ENCODE measurements around the gene GPRC6A.
"Not testable (repeated sequence)": the region's sequence is repeated elsewhere in the genome, so short reads cannot be mapped to it uniquely, and the experiment has no call there.

The GPRC6A gene, protein sequence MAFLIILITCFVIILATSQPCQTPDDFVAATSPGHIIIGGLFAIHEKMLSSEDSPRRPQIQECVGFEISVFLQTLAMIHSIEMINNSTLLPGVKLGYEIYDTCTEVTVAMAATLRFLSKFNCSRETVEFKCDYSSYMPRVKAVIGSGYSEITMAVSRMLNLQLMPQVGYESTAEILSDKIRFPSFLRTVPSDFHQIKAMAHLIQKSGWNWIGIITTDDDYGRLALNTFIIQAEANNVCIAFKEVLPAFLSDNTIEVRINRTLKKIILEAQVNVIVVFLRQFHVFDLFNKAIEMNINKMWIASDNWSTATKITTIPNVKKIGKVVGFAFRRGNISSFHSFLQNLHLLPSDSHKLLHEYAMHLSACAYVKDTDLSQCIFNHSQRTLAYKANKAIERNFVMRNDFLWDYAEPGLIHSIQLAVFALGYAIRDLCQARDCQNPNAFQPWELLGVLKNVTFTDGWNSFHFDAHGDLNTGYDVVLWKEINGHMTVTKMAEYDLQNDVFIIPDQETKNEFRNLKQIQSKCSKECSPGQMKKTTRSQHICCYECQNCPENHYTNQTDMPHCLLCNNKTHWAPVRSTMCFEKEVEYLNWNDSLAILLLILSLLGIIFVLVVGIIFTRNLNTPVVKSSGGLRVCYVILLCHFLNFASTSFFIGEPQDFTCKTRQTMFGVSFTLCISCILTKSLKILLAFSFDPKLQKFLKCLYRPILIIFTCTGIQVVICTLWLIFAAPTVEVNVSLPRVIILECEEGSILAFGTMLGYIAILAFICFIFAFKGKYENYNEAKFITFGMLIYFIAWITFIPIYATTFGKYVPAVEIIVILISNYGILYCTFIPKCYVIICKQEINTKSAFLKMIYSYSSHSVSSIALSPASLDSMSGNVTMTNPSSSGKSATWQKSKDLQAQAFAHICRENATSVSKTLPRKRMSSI

DNA sequence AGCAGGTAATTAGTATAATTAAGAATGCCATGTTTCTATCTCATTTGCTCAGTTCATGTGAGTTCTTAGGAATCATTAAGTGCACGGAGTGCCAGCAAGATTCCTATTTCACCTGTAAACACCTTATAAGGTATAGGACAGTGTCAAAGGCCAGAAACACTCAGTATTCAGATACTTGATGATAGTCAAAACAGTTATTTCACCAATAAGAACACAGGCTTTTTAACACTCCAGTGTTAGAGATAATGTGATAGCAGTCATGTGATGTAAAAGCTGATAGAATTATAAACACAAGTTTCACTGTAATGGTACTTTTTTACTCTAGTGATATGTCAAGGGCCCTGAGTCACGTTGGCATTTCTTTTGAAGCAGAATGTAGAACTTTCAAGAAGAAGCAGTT, at the start of gene GPRC6A:
TSS of gene GPRC6A (minus strand) at position 101 of the 400 bp plus-strand sequence. CDS start at position 31, 70 bp downstream.
- no peak for DNase-seq

DNA sequence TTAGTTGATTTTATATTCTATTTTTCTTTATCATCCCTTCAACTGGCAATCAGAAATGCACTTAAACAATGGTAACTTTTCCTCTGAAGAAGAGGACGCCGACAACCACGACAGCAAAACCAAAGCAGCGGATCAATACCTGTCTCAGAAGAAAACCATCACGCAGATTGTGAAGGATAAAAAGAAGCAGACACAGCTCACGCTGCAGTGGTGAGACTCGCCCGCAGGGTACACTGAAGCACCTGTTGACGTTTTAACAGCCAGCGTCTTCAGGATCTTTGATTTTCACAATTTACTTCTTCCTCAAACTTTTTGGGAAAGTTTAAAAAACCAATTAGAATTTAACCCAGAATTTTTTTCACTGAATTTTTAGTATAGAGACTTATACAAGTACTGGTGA, 48.9 kb upstream of the GPRC6A start:
- DNase-seq: no peak

DNA sequence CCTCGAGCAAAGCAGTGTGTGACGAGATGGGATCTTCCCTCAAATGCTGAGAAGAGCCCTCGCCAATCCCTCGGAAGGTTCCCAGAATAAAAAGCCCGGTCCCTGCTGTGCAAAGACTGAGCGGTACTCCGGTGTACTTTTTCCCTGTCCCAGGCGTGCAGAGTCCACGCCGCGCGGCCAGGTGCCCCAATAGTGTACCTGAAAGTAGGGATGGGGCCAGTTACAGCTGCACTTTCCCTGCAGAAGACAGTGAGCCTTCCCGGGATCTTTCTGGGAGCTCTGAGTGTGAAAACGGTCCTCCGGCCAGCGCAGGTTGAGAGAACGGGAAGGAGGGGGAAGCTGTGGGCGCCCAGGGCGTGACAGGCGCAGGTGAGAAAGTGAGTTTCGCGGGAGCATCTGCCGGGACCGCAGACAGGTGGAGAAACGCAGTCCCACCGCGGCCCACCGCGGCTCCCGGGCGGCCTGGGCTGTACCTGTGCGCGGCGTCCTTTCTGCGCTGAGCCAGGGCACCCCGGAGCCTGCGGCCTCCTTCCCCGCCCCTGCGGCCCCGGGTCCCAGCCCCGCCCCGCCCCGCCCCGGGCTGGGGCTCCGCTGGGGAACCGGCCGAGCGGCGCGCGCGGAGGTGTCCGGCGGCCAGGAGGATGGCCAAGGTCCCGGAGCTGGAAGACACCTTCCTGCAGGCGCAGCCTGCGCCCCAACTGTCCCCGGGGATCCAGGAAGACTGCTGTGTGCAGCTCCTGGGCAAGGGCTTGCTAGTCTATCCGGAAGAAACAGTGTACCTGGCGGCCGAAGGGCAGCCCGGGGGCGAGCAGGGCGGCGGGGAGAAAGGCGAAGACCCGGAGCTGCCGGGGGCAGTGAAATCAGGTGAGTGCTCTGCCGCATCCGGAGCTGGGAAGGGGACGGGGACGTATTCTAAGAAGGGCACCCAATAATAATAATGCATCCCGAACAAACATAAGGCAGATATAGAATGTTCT, 48.0 kb upstream of the GPRC6A start, which contains the start of gene RFX6:
TSS of gene RFX6 (plus strand) at position 608 of the 977 bp plus-strand sequence. CDS start at position 642, 34 bp downstream.
- DNase-seq: no peak

DNA sequence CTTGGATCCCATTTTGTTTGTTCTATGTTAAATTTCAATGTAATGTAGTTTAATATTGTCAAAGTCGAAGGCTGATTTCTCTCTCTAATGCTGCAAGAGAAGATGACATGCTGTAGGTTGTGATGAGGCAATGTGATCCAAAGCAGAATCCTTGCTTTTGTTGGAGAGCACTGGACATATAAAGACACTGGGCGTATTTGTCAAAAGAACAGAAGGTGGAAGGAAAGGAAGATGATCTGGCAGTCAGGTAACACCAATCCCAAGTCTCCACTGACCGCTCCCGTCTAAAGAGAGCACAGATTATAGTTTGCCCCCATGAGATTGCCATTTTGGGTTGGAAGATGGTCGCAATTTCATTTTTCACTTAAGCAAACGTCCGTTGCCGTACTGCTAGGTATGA, 47.2 kb upstream of the GPRC6A start:
- no peak for DNase-seq

DNA sequence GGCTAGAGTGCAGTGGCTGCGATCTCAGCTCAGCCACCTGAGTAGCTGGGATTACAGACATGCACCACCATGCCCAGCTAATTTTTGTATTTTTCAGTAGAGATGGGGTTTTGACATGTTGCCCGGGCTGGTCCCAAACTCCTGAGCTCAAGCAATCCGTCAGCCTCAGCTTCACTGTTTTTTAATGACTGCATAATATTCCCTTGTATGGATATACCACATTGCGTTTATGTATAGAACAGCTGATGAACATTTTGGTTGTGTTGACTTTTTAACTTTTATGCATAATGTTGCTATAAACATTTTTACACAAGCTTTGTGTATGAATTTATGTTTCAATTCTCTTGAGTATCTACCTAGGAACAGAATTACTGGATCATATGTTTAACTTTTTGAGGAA, 43.9 kb upstream of the GPRC6A start:
- DNase-seq: no peak

DNA sequence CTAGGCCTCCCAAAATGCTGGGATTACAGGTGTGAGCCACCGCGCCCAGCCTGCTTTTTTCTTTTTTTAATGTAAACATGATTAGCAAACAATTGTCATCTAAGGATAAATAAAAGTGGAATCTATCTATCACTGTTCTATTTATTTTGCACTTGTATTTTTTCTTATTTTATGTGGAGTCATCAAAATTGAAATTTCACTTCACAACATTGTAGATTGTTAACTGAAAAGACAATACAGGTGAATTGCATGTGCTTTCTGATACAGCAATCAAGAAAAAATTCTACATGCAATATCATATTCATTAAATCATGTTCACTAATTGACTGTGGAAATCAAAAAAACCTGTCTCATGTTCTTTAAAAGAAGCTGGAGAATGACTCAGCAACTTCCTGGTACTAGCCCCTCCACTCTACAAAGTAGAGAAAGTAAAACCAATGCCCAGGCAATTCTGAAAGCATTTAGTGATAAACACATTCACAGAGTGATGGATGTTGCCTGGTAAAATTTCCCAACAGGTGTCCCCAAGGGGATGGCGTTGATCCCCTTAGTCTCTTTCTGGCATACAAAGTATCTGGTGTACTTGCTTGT, 37.5 kb upstream of the GPRC6A start:
- peak; percentile 5 for DNase-seq

DNA sequence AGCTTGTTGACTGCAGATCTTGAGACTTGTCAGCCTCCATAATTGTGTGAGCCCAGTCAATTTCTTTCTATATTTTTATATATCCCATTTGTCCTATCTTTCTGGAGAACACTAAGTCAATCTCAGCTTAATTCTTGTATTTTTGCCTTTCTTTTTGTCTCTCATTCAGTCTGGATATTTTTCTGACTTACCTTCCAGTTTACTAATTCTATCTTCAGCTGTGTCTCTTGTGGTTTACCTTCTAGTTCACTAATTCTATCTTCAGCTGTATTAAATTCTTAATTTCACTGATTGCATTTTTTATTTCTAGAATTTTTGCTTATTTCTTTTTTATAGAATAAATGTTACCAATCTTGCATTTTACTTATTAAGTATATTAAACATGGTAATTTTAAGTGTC, 30.4 kb upstream of the GPRC6A start:
- no peak for DNase-seq

DNA sequence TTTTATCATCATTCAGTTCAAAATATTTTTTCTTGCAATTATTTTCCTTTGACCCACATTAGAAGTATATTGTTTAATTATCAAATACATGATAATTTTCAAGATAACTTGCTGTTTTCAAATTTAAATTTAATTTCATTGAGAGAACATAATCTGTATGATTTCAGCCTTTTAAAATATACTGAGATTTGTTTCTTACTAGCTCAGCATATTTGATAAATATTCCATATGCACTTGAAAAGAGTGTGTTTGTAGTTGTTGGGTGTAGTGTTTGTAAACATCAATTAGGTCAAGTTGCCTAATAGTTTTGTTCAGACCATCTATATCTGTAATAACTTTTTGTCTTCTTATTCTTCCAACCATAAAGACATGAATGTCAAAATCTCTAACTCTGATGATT, 29.2 kb upstream of the GPRC6A start:
- no peak for DNase-seq

DNA sequence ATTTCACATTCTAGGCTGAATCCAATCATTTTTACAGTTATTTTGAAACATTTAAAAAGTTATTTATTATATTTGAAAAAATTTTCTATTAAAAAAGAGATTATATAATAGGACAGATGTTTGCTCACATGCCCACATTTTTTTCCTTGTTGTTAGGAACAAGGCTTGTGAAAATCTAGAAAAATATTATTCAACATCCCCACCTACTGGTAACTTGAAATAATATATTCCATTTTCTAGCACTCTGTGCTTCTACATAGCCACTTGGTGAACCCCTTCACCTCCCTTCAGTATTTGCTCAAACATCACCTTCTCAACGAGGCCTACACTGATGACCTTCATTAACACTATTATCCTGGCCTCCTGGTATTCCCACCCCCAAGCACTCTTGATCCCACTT, 18.3 kb upstream of the GPRC6A start:
- peak; percentile 35 for DNase-seq

DNA sequence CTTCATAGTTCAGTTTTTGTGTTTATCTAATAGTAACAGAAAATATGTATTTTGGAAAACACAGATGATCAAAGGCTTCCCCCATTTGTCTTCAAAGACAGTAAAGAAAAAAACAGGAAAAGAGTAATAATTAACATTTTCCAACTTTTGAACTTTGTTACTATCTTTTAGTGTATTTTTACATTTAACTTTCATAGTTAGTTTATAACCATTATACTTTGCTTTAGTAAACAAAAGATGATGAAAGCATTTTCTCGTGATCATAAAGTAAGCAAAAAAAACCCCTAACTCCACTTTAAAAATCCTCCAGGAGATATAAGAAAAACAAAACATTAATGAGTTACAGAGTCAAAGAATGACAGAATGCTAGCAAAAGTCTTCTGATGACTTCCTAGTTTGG, 13.6 kb upstream of the GPRC6A start:
- no peak for DNase-seq

DNA sequence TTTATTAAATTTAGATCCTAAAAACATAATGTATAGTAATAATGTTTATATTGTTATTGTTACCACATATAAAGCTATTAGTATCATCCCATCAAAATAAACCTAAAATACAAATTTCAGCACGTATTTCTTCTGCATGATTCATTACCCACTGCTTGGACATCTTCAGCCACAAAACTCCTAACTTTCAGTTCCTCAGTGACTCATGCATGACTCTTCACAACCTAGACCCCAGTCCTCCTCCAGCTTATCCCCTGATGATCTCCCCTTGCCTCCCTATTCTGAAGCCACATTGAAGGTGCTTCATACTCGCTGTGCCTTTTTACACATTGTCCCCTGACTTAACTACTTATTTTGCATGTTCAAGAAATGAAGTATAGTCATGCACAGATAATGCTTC, 11.2 kb upstream of the GPRC6A start:
- DNase-seq: peak; percentile 28

DNA sequence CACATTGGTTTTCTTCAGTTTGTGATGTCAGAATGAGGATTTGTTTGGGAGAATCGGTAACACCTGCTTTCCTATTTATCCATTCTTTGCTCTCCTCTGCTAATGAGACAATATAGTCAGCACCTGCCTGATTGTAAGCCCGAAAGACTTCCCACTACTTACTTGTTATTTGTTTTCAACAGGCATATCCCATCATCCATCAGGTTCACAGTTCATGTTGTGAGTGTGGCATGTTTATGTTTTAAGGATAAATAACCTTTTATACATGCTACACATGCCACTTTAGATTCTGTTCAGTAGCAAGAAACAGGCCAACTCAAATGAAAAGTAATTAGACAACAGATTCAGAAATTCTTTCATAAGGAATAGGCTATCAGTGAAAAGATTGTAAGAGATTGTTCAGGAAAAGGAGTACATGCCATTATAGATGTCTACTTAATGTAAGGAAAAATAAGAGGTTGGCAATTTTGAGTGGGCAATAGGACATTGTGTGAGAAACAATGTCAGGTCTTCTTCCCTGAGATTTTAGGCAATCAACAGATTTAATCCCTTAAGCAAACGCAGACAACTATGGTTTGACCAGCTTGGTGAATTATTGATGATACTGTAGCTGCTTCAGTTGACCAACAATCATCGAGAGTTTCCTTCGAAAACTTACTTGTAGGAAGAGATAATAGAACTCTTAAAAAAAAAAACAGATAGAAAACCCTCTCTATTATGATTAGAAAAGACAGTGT, 7.9 kb upstream of the GPRC6A start:
- DNase-seq: no peak

DNA sequence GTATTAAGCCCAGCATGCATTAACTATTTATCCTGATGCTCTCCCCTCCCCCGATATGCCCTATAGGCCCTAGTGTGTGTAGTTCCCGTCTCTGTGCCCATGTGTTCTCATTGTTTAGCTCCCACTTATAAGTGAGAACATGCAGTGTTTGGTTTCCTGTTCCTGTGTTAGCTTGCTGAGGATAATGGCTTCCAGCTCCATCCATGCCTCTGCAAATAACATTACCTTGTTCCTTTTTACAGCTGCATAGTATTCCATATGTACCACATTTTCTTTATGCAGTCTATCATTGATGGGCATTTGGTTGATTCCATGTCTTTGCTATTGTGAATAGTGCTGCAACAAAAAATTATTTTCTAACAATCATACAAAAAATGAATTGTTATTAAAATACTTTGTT, 5.6 kb upstream of the GPRC6A start:
- DNase-seq: not testable (repeated sequence)

DNA sequence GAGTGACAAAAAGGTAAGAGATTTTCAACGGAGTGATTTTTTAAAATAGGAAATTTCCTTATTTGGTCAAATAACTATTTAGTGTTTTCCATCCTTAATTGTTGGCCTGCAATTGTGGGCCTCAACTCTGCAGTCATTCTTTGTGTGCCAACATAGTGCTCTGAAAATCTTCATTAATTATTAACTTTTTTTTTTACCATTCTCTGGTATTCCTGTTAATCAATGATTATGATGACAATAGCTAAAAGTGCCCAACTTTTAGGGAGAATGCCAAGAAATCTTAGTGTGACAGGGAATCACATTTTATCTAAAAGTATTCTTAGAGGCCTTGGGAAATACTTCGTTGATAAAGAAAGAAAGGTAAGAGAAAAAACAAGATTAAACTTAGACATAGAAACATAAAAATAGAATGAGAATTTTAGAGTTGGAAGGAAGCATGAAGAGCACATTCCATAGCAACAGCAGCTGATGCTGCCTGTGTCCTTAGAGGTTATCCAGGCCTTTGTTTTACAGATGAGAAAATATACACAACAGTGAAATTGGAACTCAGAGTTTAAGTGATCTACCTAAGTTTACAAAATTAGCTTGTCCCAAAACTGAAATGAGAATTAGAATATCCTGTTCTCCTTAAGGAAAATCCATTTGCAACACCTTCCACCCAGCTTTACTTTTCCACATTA, 1.2 kb downstream of the GPRC6A start:
- DNase-seq: no peak

DNA sequence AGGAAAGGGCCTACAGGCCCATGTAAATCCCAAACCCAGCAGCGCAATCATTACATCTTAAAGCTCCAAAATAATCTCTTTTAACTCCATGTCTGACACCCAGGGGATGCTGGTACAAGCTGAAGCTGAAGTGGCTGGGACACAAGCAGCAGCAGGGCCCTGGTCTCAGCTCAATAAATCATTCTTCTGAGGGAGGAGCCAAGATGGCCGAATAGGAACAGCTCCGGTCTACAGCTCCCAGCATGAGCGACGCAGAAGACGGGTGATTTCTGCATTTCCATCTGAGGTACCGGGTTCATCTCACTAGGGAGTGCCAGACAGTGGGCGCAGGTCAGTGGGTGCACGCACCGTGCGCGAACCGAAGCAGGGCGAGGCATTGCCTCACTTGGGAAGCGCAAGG, 12.5 kb downstream of the GPRC6A start:
- DNase-seq: not testable (repeated sequence)

DNA sequence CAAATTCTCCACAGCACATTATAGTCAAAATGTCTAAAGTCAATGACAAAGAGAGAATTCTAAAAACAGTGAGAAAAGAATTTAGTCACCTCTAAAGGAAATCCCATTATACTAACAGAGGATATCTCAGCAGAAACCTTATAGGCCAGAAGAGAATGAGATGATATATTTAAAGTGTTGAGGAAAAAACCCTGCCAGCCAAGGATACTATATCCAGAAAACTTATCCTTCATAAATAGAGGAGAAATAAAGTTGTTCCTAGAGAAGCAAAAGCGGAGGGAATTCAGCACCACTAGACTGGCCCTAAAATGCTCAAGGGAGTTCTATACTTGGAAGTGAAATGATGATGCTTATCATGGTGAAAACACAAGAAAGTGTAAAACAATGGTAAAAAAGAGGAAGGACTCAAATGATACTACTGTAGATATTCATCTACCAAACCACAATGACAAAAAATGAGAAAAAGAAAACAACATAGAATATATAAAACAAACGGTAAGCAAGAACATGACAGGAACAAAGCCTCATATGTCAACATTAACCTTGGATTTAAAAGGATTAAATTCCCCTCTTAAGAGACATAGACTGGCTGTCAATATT, 16.7 kb downstream of the GPRC6A start:
- no peak for DNase-seq

DNA sequence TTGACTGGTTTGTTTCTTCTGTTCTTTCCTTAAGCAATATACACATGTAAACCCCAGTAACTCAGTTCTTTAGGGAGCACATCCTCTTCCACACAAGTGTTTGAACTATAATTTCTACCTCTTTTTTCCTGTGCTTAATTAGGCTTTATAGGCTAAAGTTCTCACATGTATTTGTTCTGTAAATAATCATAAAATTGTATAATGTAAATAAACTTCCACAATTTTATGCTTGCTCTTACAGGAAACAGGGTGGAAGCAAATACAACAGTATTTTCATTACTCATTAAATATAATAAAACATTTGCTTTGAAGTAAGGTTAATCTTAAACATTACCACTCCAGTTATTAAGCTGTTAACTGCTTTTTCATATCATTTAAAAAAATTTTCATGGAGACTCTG, 26.9 kb downstream of the GPRC6A start:
- no peak for DNase-seq

DNA sequence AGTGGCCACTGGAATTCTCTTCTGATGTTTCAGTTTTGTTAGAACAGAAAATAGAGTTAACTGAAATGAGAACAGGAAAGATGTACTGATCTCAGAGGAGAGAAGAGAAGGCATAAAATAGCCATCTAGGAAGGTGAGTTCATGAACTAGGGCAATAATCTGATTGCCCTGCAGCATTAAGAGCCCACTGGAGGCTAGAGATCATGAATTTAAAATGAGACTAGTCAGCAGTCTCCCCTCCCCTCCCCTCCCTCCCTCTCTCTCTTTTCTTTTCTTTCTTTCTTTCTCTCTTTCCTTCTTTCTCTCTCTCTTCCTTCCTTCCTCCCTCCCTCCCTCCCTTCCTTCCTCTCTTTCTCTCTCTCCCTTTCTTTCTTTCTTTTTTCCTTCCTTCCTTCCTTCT, 28.9 kb downstream of the GPRC6A start:
- no peak for DNase-seq

DNA sequence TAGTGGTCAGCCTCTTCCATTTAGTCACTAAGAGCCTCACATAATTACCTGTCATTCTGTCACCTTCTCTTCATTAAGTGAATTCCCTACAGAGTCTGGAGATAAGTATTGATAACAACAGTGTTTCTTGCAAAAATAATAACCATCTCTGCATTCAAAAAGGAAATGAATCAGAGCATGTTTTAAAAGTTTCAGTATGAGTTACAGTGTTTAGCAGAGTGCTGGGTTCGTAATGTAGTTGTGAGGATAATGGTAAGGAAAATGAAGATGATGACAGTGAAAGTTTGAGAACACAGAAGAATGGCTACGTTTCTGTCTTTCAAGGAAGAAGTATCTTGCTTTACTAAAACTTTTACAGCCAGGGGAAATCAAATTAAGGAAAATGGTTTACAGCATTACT, 31.3 kb downstream of the GPRC6A start:
- no peak for DNase-seq

DNA sequence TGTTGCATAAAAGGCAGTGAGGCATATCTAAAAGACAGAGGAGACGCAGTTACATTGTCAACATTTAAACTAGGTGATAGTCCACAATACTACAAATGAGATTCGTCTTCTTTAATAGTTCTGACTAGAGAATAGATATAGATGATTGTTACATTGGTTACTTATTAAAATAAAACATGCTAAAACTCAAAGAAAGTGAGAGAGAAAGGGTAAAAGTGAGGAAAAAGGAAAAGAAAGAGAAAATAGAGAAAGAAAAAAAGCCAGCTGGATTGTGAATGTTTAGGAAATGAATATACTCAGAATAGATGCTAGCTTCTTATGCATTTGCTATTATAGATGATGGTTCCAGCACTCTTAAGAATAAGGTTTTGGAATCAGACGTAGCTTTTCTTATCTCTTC, 35.7 kb downstream of the GPRC6A start:
- DNase-seq: no peak

Data from suppressor macrophage treated with lipopolysaccharide for 4 hours (primary cell).